DMS53 treated with DMSO at 0.1 percent for 48 hours (cell line): Measurements from ENCODE around the gene NF2.

Experiments
- DNase-seq: peaks from one replicate; lab custom pipeline; 2025; ENCODE audit not compliant: unreplicated experiment; lab: John Stamatoyannopoulos, UW

Gene NF2

DNA sequence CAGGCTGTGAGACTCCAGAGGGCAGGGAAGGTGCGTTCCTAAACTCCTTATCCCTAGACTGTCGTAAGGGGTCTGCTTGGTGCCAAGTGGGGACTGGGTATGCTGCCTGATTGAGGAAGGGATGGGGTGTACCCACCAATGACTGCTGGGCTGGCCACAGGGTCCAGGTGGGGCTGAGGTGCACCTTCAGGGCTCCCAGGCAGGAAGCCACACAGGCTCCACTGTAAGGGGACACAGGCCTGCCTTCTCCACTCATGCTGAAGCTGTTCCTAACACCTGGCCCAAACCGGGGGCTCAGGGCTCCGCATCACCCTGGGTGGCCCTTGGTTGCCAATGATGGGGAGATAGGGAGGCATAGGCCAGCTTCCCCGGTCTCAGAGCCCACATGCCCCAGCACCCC lies 136.8 kb downstream of the NF2 start:
- DNase-seq = no peak

- no peak for DNase-seq
Observed at GRCh38 chr22:29741926-29742325, 138.5 kb downstream of the NF2 start.

DNA sequence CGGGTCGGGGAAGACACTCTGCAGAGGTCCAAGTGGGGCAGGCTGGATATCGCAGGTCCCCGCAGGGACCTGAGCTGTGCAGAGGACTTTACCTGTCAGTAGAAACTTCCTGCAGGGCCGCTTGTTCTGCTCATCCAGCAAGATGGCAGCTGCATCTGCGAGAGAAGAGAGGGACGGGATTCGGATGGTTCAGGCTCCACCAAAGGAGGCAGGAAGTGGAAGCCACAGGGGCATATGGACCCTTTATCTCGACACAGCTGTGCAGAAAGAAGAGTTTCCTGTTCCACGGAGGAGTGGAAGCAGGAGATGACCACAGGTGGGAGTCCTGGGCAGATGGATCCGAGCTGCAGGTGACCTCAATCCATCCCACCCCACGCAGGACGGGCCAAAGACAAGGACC lies 138.9 kb downstream of the NF2 start:
- no peak for DNase-seq

- peak; percentile 24 for DNase-seq
Observed at GRCh38 chr22:29744902-29745301, 141.5 kb downstream of the NF2 start.

DNA sequence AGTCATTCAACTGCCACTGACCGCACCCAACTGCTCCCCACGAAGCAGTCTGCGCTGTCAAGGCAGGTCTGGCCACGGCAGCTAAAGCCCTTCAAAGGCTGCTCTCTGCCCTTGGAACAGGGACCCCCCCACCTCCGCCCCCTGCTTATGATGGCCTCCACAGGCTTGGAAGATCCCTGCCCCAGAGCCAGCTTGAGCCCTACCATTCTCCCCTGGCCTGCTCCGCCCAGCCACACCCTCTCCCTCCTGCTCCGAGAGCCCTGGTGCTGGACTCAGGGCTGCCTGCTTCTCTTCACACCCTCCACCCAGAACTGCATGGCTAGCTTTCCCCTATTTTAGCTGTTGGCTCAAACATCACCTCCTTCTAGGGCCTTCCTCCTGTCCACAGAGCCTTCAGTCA lies 144.4 kb downstream of the NF2 start:
- DNase-seq = no peak
